Mesenteric fat pad (tissue), 1 donor: Measurements from ENCODE around the gene TRAPPC14. TPM values are rescaled to one million over a fixed set of nuclear protein-coding genes. Genes with fewer than 3 reads are reported as not detected.
"Not testable (repeated sequence)": the region's sequence is repeated elsewhere in the genome, so short reads cannot be mapped to it uniquely, and the experiment has no call there.

ENCODE experiments used
- DNase-seq: peaks from one replicate; pipeline ENCODE4 v3.0.0-alpha.2; 2020; ENCODE audit warnings: low spot score
- total RNA-seq: library from RNA; stranded (reverse); fragmentation: NEBNext Ultra II Directional; extraction: Animal tissue kit (Norgen Biotek cat#: 25700); gene quantifications from one replicate; pipeline ENCODE4 v1.2.1, GENCODE V29; 2021
- donor health status: DM: yes; HTN: yes; CAD: no.

The TRAPPC14 gene
- total RNA-seq, 1 donor from 2014 or later = 22.5 TPM

DNA sequence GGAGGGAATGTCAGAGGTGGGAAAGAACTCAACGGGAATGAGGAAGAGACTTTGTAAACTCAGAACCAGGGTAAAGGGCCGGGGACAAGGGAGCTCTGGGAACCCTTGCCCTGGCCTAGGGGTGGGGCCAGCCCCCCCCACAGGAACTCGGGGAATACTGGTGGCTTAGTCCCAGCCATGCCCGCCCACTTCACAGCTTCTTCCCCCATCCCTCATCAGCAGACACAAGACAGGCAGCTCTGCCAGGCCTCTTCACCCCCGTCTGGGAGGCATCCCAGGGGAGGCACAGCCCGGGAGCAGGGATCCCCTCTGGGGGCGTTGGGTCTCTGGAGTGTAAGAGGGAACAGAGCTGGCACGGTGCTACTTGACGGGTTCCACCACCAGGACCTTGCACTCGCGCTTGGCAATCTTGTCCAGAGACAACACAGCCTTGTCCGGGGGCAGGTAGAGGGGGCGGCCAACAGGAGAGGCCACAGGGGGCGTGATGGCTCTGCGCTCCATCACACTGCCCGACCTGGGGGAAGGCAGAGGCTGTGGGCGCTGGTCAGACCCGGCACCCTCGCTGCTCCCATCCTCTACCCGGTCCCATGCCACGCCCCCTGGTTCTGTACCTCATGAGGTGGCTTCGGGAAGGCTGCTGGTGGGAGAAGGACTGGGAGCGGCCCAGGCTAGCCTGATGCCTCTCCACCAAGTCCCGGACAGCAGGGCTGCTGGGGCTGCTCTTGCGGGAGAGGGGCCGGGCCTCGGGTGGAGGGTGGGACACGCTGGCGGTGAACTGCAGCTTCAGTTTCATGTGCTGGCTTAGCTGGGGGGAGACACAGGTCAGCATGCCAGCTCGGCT, 3.7 kb downstream of the TRAPPC14 start:
- no peak for DNase-seq

GRCh38 chr7:100153708-100154535, 4.6 kb downstream of the TRAPPC14 start:
- DNase-seq = no peak

GRCh38 chr7:100152937-100153666, 5.4 kb downstream of the TRAPPC14 start:
- no peak for DNase-seq

DNA sequence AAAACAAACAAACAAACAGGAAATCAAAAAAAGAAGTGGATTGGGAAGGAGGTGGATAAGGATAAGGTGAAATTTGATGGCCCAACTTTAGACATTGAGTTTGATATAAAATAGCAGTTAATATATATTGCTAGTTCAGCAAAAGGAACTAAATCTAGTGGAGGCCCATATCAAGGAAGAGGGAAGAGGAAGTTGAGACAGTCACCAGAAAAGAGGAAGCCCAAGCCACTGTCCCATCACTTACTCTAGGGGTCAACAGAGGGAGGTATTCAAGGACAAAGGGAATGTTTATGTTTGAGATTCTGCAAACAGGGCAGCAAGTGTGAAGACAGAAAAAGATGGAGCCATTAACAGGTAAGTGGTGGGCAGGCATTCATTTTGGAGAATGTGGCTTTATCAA, 6.1 kb downstream of the TRAPPC14 start:
- DNase-seq = no peak

- DNase-seq = peak; percentile 99
These were observed 9.8 kb downstream of the TRAPPC14 start, which contains the start of gene LAMTOR4 for GRCh38 chr7:100148559-100149328. Gene LAMTOR4 (plus strand): TSS chr7:100148918. CDS start chr7:100148973, 55 bp downstream.

DNA sequence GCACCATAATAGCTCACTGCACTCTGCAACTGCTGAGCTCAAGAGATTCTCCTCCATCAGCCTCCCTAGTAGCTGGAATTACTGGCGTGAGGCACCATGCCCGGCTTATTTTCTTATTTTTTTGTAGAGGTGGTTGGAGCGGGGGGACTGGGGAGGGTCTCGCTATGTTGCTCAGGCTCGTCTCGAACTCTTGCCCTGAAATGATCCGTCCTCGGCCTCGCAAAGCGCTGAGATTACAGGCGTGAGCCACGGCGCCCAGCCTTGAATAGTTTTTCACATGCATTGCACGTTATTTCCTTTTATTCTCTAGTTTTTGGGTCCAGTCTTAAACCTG, 10.3 kb downstream of the TRAPPC14 start:
- no peak for DNase-seq

DNA sequence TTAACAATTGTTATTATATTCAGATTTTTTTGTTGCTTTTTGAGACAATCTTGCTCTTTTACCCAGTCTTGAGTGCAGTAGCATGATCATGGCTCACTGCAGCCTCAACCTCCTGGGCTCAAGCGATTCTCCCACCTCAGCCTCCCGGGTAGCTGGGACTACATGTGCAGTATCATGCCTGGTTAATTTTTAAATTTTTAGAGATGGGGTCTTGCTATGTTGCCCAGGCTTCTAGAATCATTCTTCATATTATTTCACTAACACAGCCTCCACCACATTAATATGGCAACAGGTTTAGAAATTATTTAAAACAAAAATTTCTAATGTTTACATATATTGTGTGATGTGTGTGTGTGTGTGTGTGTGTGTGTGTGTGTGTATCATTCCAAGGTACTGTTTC, 11.2 kb downstream of the TRAPPC14 start:
- no peak for DNase-seq

- not testable (repeated sequence) for DNase-seq
These were observed 12.2 kb downstream of the TRAPPC14 start for GRCh38 chr7:100146350-100146749.

DNA sequence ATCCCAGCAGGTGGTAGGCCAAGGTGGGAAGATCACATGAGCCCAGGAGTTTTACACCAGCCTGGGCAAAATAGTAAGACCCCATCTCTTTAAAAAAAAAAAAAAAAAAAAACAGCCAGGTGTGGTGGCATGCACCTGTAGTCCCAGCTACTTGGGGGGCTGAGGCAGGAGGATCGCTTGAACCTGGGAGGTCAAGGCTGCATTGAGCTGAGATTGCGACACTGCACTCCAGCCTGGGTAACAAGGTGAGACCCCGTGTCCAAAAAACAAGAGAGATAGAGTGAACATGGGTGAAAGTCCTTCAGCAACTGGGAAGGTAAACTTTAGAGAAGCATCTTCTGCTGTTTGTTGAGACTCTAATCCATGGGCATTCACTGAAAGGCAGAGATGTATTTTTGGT, 16.1 kb downstream of the TRAPPC14 start:
- no peak for DNase-seq

DNA sequence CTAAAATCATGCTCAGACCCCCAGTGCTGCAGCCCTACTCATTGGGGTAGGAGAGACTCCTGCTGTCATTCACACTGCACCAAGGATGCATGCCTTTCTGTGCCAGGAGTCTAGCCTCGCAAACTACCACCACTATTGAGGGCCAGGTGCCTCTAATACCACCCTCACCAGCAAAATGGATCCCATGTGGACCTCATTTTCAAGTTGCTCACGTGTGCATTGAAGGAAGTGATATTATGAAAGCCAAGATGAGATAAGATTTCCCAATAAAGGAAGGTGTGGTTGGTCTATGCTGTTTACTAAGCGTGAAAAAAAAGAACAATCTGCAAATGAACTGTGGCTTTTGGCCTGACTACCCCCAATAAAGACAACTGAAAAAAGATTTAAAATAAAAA, 17.0 kb downstream of the TRAPPC14 start:
- DNase-seq = no peak

DNA sequence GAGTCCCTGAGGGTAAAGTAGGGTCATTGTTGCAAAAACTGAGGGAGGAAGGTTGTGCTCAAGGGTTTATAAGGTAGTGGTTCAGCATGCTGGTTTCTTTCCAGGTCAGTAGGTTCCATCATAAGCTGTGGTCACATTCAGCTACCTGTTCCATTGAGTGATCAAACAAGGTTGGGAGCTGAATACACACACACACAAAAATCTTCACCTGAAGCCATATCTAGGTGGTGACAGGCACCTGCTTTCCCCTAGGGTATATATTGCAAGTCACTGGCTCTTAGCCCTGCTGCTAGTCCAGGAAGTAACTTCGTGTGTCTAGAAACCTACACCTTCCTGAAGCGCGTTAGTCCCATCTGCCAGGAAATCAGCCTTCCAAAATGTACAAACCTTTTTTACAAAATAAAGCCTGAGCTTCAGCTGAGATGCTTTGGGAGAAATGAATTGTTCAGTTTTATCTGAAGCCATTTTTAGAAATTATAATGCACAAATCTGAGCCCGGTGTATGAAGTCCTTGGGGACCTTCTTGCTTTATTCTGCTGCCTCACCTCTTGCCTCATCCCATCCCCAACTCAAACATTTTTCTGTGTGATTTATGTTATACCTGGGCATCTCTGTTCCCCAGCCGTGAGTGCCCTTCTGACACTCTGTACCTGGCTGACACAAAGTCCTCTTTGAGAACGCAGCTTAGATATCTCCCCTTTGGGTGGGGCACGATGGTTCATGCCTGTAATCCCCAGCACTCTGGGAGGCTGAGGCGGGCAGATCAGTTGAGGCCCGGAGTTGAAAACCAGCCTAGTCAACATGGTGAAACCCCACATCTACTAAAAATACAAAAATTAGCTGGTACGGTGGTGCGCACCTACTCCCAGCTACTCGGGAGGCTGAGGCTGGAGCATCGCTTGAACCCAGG, 20.4 kb downstream of the TRAPPC14 start:
- no peak for DNase-seq

- no peak for DNase-seq
These were observed 25.8 kb downstream of the TRAPPC14 start for GRCh38 chr7:100132697-100133151.

DNA sequence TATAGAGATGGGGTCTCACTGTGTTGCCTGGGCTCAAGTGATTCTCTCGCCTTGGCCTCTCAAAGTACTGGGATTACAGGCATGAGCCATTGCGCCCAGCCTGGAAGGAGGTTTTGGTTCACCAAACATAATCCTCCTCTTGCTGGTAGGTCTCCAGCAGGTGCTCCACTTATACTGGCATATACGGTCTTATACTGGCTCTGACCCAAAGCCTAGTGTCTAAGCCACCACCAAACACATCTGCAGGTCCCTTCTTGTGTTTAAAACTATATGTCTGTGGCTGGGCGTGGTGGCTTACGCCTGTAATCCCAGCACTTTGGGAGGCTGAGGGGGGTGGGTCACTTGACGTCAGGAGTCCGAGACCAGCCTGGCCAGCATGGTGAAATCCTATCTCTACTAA, 26.4 kb downstream of the TRAPPC14 start:
- DNase-seq = no peak

GRCh38 chr7:100130608-100131453, 27.7 kb downstream of the TRAPPC14 start:
- DNase-seq = peak; percentile 93

DNA sequence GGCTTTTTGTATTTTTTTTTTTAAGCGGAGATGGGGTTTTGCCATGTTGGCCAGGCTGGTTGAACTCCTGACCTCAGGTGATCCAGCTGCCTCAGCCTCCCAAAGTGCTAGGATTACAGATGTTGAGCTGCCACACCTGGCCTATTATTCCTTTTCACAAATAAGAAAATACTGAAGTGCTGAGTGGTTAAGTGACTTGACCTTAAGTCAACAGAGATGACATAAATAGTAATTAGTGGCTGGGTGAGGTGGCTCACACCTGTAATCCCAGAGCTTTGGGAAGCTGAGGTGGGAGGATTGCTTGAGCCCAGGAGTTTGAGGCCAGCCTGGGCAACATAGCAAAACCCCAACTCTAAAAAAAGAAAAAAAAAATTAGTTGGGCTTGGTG, 28.3 kb downstream of the TRAPPC14 start:
- not testable (repeated sequence) for DNase-seq

DNA sequence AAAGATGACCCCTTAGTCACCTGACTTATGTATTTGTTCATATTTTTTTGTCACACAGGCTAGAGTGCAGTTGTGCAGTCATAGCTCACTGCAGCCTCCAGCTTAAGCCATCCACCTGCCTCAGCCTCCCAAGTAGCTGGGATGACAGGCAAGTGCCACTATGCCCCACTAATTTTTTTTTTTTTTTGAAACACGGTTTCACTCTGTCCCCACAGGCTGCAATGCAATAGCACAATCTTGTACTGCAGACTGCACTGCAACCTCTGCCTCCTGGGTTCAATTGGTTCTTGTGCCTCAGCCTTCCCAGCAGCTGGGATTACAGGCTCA, 29.9 kb downstream of the TRAPPC14 start:
- DNase-seq = no peak

- no peak for DNase-seq
These were observed 30.5 kb downstream of the TRAPPC14 start for GRCh38 chr7:100127866-100128636.
